Type B pancreatic cell (in vitro differentiated cells): ENCODE results near the gene AGA. TPM values are rescaled to one million over a fixed set of nuclear protein-coding genes. Genes with fewer than 3 reads are reported as not detected.

Experiments
- DNase-seq: peaks from one replicate; pipeline ENCODE4 v3.0.0; 2021; ENCODE audit warnings: mixed read lengths; ENCODE audit not compliant: unreplicated experiment; ENCODE audit errors: extremely low spot score
- H3K27ac Mint-ChIP-seq: 2 replicates; pipeline ENCODE4 v1.8.0; 2021; ENCODE audit warnings: mild to moderate bottlenecking, mixed read lengths
- H3K27me3 Mint-ChIP-seq: 2 replicates; pipeline ENCODE4 v1.8.0; 2021; ENCODE audit warnings: mixed read lengths
- H3K36me3 Mint-ChIP-seq: 2 replicates; pipeline ENCODE4 v1.8.0; 2021; ENCODE audit warnings: mixed read lengths
- H3K4me1 Mint-ChIP-seq: one replicate; pipeline ENCODE4 v1.8.0; 2021; ENCODE audit warnings: mixed read lengths; ENCODE audit not compliant: unreplicated experiment
- H3K4me3 Mint-ChIP-seq: 2 replicates; pipeline ENCODE4 v1.8.0; 2021; ENCODE audit warnings: mild to moderate bottlenecking, mixed read lengths
- H3K9me3 Mint-ChIP-seq: 2 replicates; pipeline ENCODE4 v1.8.0; 2021; ENCODE audit warnings: mixed read lengths
- CTCF ChIP-seq: fragments of 200-600 bp; sonication (generic); conservative IDR thresholded peaks from 2 replicates; pipeline ENCODE4 v1.5.0; 2021; ENCODE audit warnings: antibody characterized with exemption, mild to moderate bottlenecking
- total RNA-seq: library from RNA; stranded (reverse); gene quantifications from 2 replicates; pipeline ENCODE4 v1.2.1, GENCODE V29; 2021; ENCODE audit warnings: low replicate concordance

Gene AGA
- total RNA-seq, 1 donor from 2014 or later = 12.8 TPM

- no peak overlapping the region for H3K27ac Mint-ChIP-seq
- no peak overlapping the region for H3K4me3 Mint-ChIP-seq
Observed at GRCh38 chr4:177410566-177410965, 31.7 kb downstream of the AGA start.

GRCh38 chr4:177408023-177408422 lies 34.2 kb downstream of the AGA start:
- peak overlapping the region; percentile 66 for H3K27ac Mint-ChIP-seq
- no peak for TF ChIP-seq CTCF
- DNase-seq = no peak
- H3K9me3 Mint-ChIP-seq = peaks cover 17% of the 10 kb centered on the region
- H3K36me3 Mint-ChIP-seq = peaks cover 5% of the 10 kb centered on the region
- no peaks in the 10 kb centered on the region for H3K27me3 Mint-ChIP-seq
- H3K4me3 Mint-ChIP-seq = no peak overlapping the region
- peaks cover 17% of the 10 kb centered on the region for H3K4me1 Mint-ChIP-seq

More at GRCh38 chr4:177410566-177410965, 31.7 kb downstream of the AGA start:
- H3K4me1 Mint-ChIP-seq = peaks cover 5% of the 10 kb centered on the region
- no peak for TF ChIP-seq CTCF
- no peaks in the 10 kb centered on the region for H3K27me3 Mint-ChIP-seq
- DNase-seq = no peak
- H3K9me3 Mint-ChIP-seq = peaks cover 17% of the 10 kb centered on the region
- peaks cover 5% of the 10 kb centered on the region for H3K36me3 Mint-ChIP-seq

GRCh38 chr4:177405508-177405907 lies 36.7 kb downstream of the AGA start:
- no peak overlapping the region for H3K4me3 Mint-ChIP-seq
- peaks cover 27% of the 10 kb centered on the region for H3K9me3 Mint-ChIP-seq
- no peak for TF ChIP-seq CTCF
- H3K4me1 Mint-ChIP-seq = peaks cover 21% of the 10 kb centered on the region
- H3K36me3 Mint-ChIP-seq = peaks cover 5% of the 10 kb centered on the region
- H3K27ac Mint-ChIP-seq = peak overlapping the region; percentile 30
- no peaks in the 10 kb centered on the region for H3K27me3 Mint-ChIP-seq
- no peak for DNase-seq

GRCh38 chr4:177404986-177405385 lies 37.3 kb downstream of the AGA start:
- peaks cover 27% of the 10 kb centered on the region for H3K9me3 Mint-ChIP-seq
- no peak for TF ChIP-seq CTCF
- H3K4me3 Mint-ChIP-seq = no peak overlapping the region
- H3K27ac Mint-ChIP-seq = peak overlapping the region; percentile 30
- peaks cover 5% of the 10 kb centered on the region for H3K36me3 Mint-ChIP-seq
- H3K4me1 Mint-ChIP-seq = peaks cover 21% of the 10 kb centered on the region
- H3K27me3 Mint-ChIP-seq = no peaks in the 10 kb centered on the region
- no peak for DNase-seq

GRCh38 chr4:177404342-177404741 lies 37.9 kb downstream of the AGA start:
- H3K27me3 Mint-ChIP-seq = no peaks in the 10 kb centered on the region
- TF ChIP-seq CTCF = no peak

GRCh38 chr4:177403746-177404145 lies 38.5 kb downstream of the AGA start:
- no peak for TF ChIP-seq CTCF
- Mint-ChIP-seq H3K27me3 (no peaks in the 10 kb centered on the region), H3K36me3 (peaks cover 5% of the 10 kb centered on the region), H3K4me1 (peaks cover 21% of the 10 kb centered on the region), H3K27ac (peak overlapping the region; percentile 80), H3K9me3 (peaks cover 16% of the 10 kb centered on the region), H3K4me3 (peak overlapping the region; percentile 58)
- no peak for DNase-seq

More at GRCh38 chr4:177404342-177404741, 37.9 kb downstream of the AGA start:
- peaks cover 21% of the 10 kb centered on the region for H3K4me1 Mint-ChIP-seq
- no peak for DNase-seq
- peaks cover 5% of the 10 kb centered on the region for H3K36me3 Mint-ChIP-seq
- H3K27ac Mint-ChIP-seq = peak overlapping the region; percentile 80
- H3K4me3 Mint-ChIP-seq = no peak overlapping the region
- peaks cover 22% of the 10 kb centered on the region for H3K9me3 Mint-ChIP-seq
